Glutamatergic neuron (in vitro differentiated cells): ENCODE results near the gene STX11. TPM values are rescaled to one million over a fixed set of nuclear protein-coding genes. Genes with fewer than 3 reads are reported as not detected.
"Not testable (repeated sequence)": the region's sequence is repeated elsewhere in the genome, so short reads cannot be mapped to it uniquely, and the experiment has no call there.

Experiments used
- DNase-seq: peaks from one replicate; pipeline ENCODE4 v3.0.0; 2022
- H3K27ac Mint-ChIP-seq: one replicate; pipeline ENCODE4 v1.8.0; 2020; ENCODE audit warnings: mild to moderate bottlenecking, mixed read lengths, inconsistent platforms; ENCODE audit not compliant: unreplicated experiment
- H3K27me3 Mint-ChIP-seq: one replicate; pipeline ENCODE4 v1.8.0; 2020; ENCODE audit warnings: mild to moderate bottlenecking, moderate library complexity, mixed read lengths, inconsistent platforms; ENCODE audit not compliant: unreplicated experiment
- H3K36me3 Mint-ChIP-seq: one replicate; pipeline ENCODE4 v1.8.0; 2020; ENCODE audit warnings: mild to moderate bottlenecking, mixed read lengths, inconsistent platforms; ENCODE audit not compliant: unreplicated experiment
- H3K4me1 Mint-ChIP-seq: one replicate; pipeline ENCODE4 v1.8.0; 2020; ENCODE audit warnings: mild to moderate bottlenecking, low read depth, mixed read lengths, inconsistent platforms; ENCODE audit not compliant: unreplicated experiment
- H3K4me3 Mint-ChIP-seq: one replicate; pipeline ENCODE4 v1.8.0; 2020; ENCODE audit warnings: mild to moderate bottlenecking, mixed read lengths, inconsistent platforms; ENCODE audit not compliant: unreplicated experiment
- H3K9me3 Mint-ChIP-seq: one replicate; pipeline ENCODE4 v1.8.0; 2020; ENCODE audit warnings: mild to moderate bottlenecking, moderate library complexity, mixed read lengths, inconsistent platforms; ENCODE audit not compliant: unreplicated experiment
- total RNA-seq: library from RNA; stranded (reverse); fragmentation: NEBNext Ultra II Directional; extraction: Animal tissue kit (Norgen Biotek cat#: 25700); gene quantifications from one replicate; pipeline ENCODE4 v1.2.1, GENCODE V29; 2021; ENCODE audit not compliant: unreplicated experiment
- TF ChIP-seq, protein P1 (sequence below): fragments of 200-600 bp; sonication (generic); IDR thresholded peaks from one replicate; pipeline ENCODE4 v1.5.0; 2021; ENCODE audit not compliant: partially characterized antibody, unreplicated experiment

Gene STX11
- total RNA-seq, 1 donor from 2014 or later = not detected

DNA sequence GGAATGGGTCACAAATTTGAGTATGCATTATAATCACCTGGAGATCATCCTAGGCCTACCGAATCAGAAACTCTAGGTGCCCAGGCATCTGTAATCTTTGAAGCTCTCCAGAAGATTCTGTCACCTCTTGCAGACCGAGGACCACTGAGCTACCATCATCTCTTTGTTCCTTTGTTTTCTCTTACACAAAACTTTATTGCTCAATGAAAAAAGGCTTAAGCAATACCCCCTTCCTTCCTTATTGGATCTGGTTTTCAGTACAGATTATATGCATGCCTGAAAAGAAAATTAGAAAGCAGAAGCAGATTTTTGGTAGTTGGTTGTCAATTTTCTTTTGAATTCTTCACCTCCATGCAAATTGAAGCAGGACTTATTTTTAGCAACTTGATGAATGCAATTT is 31.3 kb downstream of the STX11 start:
- Mint-ChIP-seq H3K4me1 (no peaks in the 10 kb centered on the region), H3K27me3 (no peaks in the 10 kb centered on the region), H3K36me3 (no peaks in the 10 kb centered on the region), H3K27ac (no peak overlapping the region), H3K4me3 (no peak overlapping the region), H3K9me3 (no peaks in the 10 kb centered on the region)
- TF ChIP-seq, protein P1, sequence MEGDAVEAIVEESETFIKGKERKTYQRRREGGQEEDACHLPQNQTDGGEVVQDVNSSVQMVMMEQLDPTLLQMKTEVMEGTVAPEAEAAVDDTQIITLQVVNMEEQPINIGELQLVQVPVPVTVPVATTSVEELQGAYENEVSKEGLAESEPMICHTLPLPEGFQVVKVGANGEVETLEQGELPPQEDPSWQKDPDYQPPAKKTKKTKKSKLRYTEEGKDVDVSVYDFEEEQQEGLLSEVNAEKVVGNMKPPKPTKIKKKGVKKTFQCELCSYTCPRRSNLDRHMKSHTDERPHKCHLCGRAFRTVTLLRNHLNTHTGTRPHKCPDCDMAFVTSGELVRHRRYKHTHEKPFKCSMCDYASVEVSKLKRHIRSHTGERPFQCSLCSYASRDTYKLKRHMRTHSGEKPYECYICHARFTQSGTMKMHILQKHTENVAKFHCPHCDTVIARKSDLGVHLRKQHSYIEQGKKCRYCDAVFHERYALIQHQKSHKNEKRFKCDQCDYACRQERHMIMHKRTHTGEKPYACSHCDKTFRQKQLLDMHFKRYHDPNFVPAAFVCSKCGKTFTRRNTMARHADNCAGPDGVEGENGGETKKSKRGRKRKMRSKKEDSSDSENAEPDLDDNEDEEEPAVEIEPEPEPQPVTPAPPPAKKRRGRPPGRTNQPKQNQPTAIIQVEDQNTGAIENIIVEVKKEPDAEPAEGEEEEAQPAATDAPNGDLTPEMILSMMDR = no peak
- no peak for DNase-seq

DNA sequence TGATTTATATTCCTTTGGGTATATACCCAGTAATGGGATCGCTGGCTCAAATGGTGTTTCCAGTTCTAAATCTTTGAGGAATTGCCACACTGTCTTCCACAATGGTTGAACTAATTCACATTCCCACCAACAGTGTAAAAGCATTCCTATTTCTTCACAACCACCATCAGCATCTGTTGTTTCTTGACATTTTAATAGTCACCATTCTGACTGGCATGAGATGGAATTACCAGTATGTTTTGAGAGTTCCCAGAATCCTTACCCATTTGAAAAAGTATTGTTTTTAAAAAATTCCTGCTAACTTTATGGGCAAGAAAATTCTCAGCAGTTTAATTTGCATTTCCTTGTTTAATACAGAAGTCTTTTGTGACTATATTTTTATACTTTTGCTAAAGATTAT is 33.9 kb downstream of the STX11 start:
- not testable (repeated sequence) for H3K9me3 Mint-ChIP-seq, H3K4me1 Mint-ChIP-seq, DNase-seq, H3K4me3 Mint-ChIP-seq, H3K27me3 Mint-ChIP-seq, H3K36me3 Mint-ChIP-seq, H3K27ac Mint-ChIP-seq

DNA sequence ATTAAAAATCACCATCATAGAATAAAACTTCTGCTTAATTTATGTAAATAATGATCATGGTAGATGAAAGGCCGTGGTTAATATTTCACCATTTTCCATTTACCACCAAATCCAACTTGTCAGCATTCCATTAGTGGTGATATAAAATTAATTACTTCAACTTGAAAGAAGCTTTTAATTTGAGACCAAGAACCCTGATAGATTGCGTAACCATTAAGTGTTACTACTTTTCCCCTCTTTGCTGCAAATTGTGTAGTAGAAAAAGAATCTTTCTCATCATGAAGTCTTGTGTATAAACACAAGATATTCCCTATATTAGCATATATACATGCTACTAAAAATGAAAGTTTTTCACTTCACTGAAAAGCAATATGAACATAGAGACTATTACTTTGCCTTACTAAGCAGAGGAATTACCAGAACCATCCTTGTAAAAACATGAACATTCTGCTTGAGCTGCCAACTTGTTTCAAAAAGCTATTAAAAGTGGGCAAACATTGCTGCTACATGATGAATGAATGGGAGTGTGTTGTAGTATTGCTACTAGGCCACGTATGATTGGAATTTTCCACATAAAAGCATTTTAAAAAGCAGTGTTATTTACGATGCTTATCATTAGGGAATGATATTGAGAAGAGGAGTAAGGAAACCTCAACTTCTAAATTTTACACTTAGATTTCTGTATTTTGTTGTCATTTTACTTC is 35.0 kb downstream of the STX11 start:
- Mint-ChIP-seq H3K27ac (no peak overlapping the region), H3K4me1 (no peaks in the 10 kb centered on the region), H3K9me3 (no peaks in the 10 kb centered on the region), H3K4me3 (no peak overlapping the region), H3K36me3 (peaks cover 4% of the 10 kb centered on the region), H3K27me3 (no peaks in the 10 kb centered on the region)
- TF ChIP-seq, protein P1 = no peak
- DNase-seq = no peak

DNA sequence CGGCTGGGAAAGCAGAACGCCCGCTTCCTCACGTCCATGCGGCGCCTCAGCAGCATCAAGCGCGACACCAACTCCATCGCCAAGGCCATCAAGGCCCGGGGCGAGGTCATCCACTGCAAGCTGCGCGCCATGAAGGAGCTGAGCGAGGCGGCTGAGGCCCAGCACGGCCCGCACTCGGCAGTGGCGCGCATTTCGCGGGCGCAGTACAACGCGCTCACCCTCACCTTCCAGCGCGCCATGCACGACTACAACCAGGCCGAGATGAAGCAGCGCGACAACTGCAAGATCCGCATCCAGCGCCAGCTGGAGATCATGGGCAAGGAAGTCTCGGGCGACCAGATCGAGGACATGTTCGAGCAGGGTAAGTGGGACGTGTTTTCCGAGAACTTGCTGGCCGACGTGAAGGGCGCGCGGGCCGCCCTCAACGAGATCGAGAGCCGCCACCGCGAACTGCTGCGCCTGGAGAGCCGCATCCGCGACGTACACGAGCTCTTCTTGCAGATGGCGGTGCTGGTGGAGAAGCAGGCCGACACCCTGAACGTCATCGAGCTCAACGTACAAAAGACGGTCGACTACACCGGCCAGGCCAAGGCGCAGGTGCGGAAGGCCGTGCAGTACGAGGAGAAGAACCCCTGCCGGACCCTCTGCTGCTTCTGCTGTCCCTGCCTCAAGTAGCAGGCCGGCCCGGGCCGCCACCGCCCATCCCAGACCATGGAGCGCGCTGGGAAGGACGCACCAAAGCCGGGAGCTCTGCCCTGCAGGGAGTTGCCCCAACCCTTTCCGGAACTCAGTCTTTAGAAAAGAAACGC is 36.7 kb downstream of the STX11 start:
- no peak overlapping the region for H3K27ac Mint-ChIP-seq
- TF ChIP-seq, protein P1 = no peak
- no peaks in the 10 kb centered on the region for H3K4me1 Mint-ChIP-seq
- DNase-seq = no peak
- no peak overlapping the region for H3K4me3 Mint-ChIP-seq
- no peaks in the 10 kb centered on the region for H3K27me3 Mint-ChIP-seq
- H3K36me3 Mint-ChIP-seq = peaks cover 4% of the 10 kb centered on the region
- H3K9me3 Mint-ChIP-seq = no peaks in the 10 kb centered on the region

DNA sequence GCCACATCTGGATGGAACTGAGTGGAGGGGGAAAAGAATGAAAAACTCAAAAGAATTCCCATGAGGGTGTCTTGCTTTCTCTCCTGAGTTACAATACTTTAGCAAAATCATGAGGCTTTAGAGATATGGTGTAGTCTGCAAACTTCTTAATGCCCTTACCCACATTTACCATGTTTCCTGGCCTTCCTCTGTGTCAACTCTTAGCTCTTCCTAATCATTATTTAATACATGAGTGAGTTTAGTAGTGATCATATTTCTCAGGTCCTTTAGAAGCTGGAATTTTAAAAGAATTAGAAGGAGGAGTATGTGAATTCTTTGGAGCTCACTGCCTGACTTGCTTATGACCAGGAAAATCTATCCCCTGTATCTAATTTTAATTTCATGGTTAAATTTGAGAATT is 39.0 kb downstream of the STX11 start:
- Mint-ChIP-seq H3K9me3 (no peaks in the 10 kb centered on the region), H3K4me1 (no peaks in the 10 kb centered on the region), H3K36me3 (peaks cover 4% of the 10 kb centered on the region), H3K27ac (no peak overlapping the region), H3K4me3 (no peak overlapping the region), H3K27me3 (peaks cover 2% of the 10 kb centered on the region)
- no peak for DNase-seq
- TF ChIP-seq, protein P1 = no peak
